ENCODE measurements around the gene RPS25. TPM values are rescaled to one million over a fixed set of nuclear protein-coding genes. Genes with fewer than 3 reads are reported as not detected.

Gene RPS25
- total and polyA plus RNA-seq, 4 donors, result 483 to 2,643 (median 958) TPM

DNA sequence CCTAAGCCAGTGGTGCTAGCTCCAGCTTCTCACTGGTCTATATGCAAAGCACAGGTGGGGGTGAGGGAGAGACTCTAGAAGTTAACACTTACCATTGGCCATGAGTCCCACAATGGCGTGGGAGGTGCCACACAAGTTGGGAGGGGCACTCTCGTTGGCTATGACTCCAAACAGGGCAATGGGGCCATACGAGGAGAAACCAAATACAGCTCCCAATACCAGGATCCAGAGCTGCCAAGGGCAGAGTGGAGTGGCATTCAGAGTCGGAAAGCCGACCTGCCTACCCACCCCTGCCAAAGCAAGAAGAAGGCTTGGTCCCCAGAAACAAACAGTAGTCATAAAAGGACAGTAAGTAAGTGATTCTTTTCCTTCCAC lies 6.9 kb upstream of the RPS25 start:
- ATAC-seq (ENCODE audit: insufficient read depth, low FRiP score) (no peak), DNase-seq (no peak)
- peaks cover 10 to 25% (median 15%) of the 10 kb centered on the region in 4 donors for H3K36me3 ChIP-seq (ENCODE audit: control insufficient read depth in 4 of 4, insufficient read depth in 4 of 4, low read length in 4 of 4)
- 77 to 79% methylated on average over 5 of the region's 5 CpGs for WGBS, 2 donors
- no peaks in the 10 kb centered on the region for H3K9me3 ChIP-seq (ENCODE audit: control insufficient read depth in 4 of 4, insufficient read depth in 3 of 4, low read length in 3 of 4)
- peak overlapping the region in 1 of 2 donors; percentile 52 for H3K27ac ChIP-seq (ENCODE audit: low read depth in 1 of 2, low read length in 1 of 2)
- H3K4me3 ChIP-seq, result no peak overlapping the region
- no peak for TF ChIP-seq CTCF (IDR thresholded peaks at IDR 0.05; ENCODE audit: control extremely low read depth, extremely low read depth)
- H3K4me1 ChIP-seq (ENCODE audit: control insufficient read depth in 5 of 5, insufficient read depth in 5 of 5, low read length in 5 of 5), result peaks cover 0 to 28% (median 13%) of the 10 kb centered on the region in 5 donors
- H3K9ac ChIP-seq (ENCODE audit: insufficient read depth in 1 of 2, low read length in 2 of 2), result no peak overlapping the region
- H3K27me3 ChIP-seq (ENCODE audit: control insufficient read depth in 3 of 3, insufficient read depth in 3 of 3, low read length in 2 of 3), result no peaks in the 10 kb centered on the region

- H3K36me3 ChIP-seq (ENCODE audit: control insufficient read depth in 4 of 4, insufficient read depth in 4 of 4, low read length in 4 of 4), result peaks cover 10 to 25% (median 17%) of the 10 kb centered on the region in 4 donors
- TF ChIP-seq CTCF (IDR thresholded peaks at IDR 0.05; ENCODE audit: control extremely low read depth, extremely low read depth), result no peak
- no peaks in the 10 kb centered on the region for H3K27me3 ChIP-seq (ENCODE audit: control insufficient read depth in 3 of 3, insufficient read depth in 3 of 3, low read length in 2 of 3)
- DNase-seq (no peak), ATAC-seq (ENCODE audit: insufficient read depth, low FRiP score) (no peak)
- 69 to 74% methylated on average over 15 of the region's 15 CpGs for WGBS, 2 donors
- no peak overlapping the region for H3K4me3 ChIP-seq
- no peak overlapping the region for H3K9ac ChIP-seq (ENCODE audit: insufficient read depth in 1 of 2, low read length in 2 of 2)
- peak overlapping the region in 1 of 2 donors; percentile 52 for H3K27ac ChIP-seq (ENCODE audit: low read depth in 1 of 2, low read length in 1 of 2)
- peaks cover 0 to 28% (median 14%) of the 10 kb centered on the region in 5 donors for H3K4me1 ChIP-seq (ENCODE audit: control insufficient read depth in 5 of 5, insufficient read depth in 5 of 5, low read length in 5 of 5)
- H3K9me3 ChIP-seq (ENCODE audit: control insufficient read depth in 4 of 4, insufficient read depth in 3 of 4, low read length in 3 of 4), result no peaks in the 10 kb centered on the region
Measured at GRCh38 chr11:119024430-119025098, 6.4 kb upstream of the RPS25 start.

- Histone ChIP-seq H3K9me3 (ENCODE audit: control insufficient read depth in 4 of 4, insufficient read depth in 3 of 4, low read length in 3 of 4) (no peaks in the 10 kb centered on the region), H3K4me1 (ENCODE audit: control insufficient read depth in 5 of 5, insufficient read depth in 5 of 5, low read length in 5 of 5) (peaks cover 0 to 22% (median 9%) of the 10 kb centered on the region in 5 donors), H3K27ac (ENCODE audit: low read depth in 1 of 2, low read length in 1 of 2) (no peak overlapping the region), H3K36me3 (ENCODE audit: control insufficient read depth in 4 of 4, insufficient read depth in 4 of 4, low read length in 4 of 4) (peaks cover 10 to 23% (median 17%) of the 10 kb centered on the region in 4 donors), H3K27me3 (ENCODE audit: control insufficient read depth in 3 of 3, insufficient read depth in 3 of 3, low read length in 2 of 3) (no peaks in the 10 kb centered on the region), H3K4me3 (no peak overlapping the region), H3K9ac (ENCODE audit: insufficient read depth in 1 of 2, low read length in 2 of 2) (no peak overlapping the region)
- TF ChIP-seq CTCF (IDR thresholded peaks at IDR 0.05; ENCODE audit: control extremely low read depth, extremely low read depth), result no peak
- ATAC-seq (ENCODE audit: insufficient read depth, low FRiP score), result no peak
- DNase-seq, result no peak
Measured at GRCh38 chr11:119023741-119024140, 5.6 kb upstream of the RPS25 start.

DNA sequence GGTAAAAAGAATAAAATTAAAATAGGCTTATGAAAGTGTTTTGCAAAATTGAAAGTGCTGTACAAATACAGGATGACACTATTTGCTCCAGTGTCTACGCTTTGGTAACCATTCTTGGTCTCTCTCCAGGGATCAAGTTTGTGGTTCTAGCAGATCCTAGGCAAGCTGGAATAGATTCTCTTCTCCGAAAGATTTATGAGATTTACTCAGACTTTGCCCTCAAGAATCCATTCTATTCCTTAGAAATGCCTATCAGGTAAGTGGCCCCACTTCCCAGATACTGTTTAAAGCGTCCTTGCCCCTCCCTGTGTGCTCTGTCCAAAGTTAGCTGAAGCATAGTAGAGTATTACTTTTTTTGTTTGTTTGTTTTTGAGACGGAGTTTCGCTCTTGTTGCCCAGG lies 3.5 kb upstream of the RPS25 start:
- Histone ChIP-seq H3K27ac (ENCODE audit: low read depth in 1 of 2, low read length in 1 of 2) (no peak overlapping the region), H3K9me3 (ENCODE audit: control insufficient read depth in 4 of 4, insufficient read depth in 3 of 4, low read length in 3 of 4) (no peaks in the 10 kb centered on the region), H3K9ac (ENCODE audit: insufficient read depth in 1 of 2, low read length in 2 of 2) (no peak overlapping the region), H3K4me1 (ENCODE audit: control insufficient read depth in 5 of 5, insufficient read depth in 5 of 5, low read length in 5 of 5) (peaks cover 1 to 28% (median 10%) of the 10 kb centered on the region in 5 donors), H3K27me3 (ENCODE audit: control insufficient read depth in 3 of 3, insufficient read depth in 3 of 3, low read length in 2 of 3) (no peaks in the 10 kb centered on the region), H3K36me3 (ENCODE audit: control insufficient read depth in 4 of 4, insufficient read depth in 4 of 4, low read length in 4 of 4) (peaks cover 10 to 26% (median 17%) of the 10 kb centered on the region in 4 donors), H3K4me3 (no peak overlapping the region)
- DNase-seq (no peak), ATAC-seq (ENCODE audit: insufficient read depth, low FRiP score) (no peak)
- WGBS, 2 donors, result 89 to 91% methylated on average over 5 of the region's 5 CpGs
- TF ChIP-seq CTCF (IDR thresholded peaks at IDR 0.05; ENCODE audit: control extremely low read depth, extremely low read depth), result no peak
